CD14-positive monocyte (primary cell): Measurements from ENCODE around the gene PTPN2. TPM values are rescaled to one million over a fixed set of nuclear protein-coding genes. Genes with fewer than 3 reads are reported as not detected.

ENCODE experiments used
- DNase-seq, 3 donors: peaks; one replicate each; pipeline ENCODE4 v3.0.0-alpha.2; 2011 to 2022
- H2AFZ ChIP-seq: 2 replicates; pipeline ENCODE4 v1.6.0; 2012; ENCODE audit warnings: mild to moderate bottlenecking, low read depth, low read length, inconsistent platforms; ENCODE audit not compliant: insufficient read depth, poor library complexity, severe bottlenecking
- H3K27ac ChIP-seq, 2 donors: 1 replicate in 1 of 2; 2 replicates in 1 of 2; pipeline ENCODE4 v1.5.1; 2012 to 2013; ENCODE audit warnings: low read length in 2 of 2, control low read depth in 1 of 2, inconsistent platforms in 1 of 2, low read depth in 1 of 2, mild to moderate bottlenecking in 1 of 2
- H3K27me3 ChIP-seq, 2 donors: one replicate each; pipeline versions ENCODE4 v1.6.0 to v1.6.1; 2011 to 2013; ENCODE audit warnings: low read length in 2 of 2; ENCODE audit not compliant: control insufficient read depth in 2 of 2, insufficient read depth in 2 of 2
- H3K36me3 ChIP-seq, 2 donors: replicated peaks in 1 of 2; 1 replicate in 1 of 2; 2 replicates in 1 of 2; pipeline versions ENCODE4 v1.5.1 to v1.6.1; 2012 to 2013; ENCODE audit warnings: low read length in 2 of 2, control low read depth in 1 of 2, inconsistent platforms in 1 of 2, mild to moderate bottlenecking in 1 of 2; ENCODE audit not compliant: insufficient read depth in 2 of 2, control insufficient read depth in 1 of 2
- H3K4me1 ChIP-seq, 2 donors: 1 replicate in 1 of 2; 2 replicates in 1 of 2; pipeline versions ENCODE4 v1.5.1 to v1.6.1; 2012 to 2013; ENCODE audit warnings: low read length in 2 of 2, control low read depth in 1 of 2, inconsistent platforms in 1 of 2, mild to moderate bottlenecking in 1 of 2, moderate library complexity in 1 of 2; ENCODE audit not compliant: insufficient read depth in 2 of 2, control insufficient read depth in 1 of 2
- H3K4me2 ChIP-seq: replicated peaks from 2 replicates; pipeline ENCODE3; 2012; ENCODE audit warnings: low read length, moderate library complexity, mild to moderate bottlenecking; ENCODE audit not compliant: poor library complexity, severe bottlenecking; ENCODE audit errors: extremely low read depth
- H3K4me3 ChIP-seq, 3 experiments: fragments of 200-600 bp in 1 of 3; sonication (generic) in 1 of 3; replicated peaks in 1 of 3; 1 replicate in 2 of 3; 2 replicates in 1 of 3; pipeline ENCODE4 v1.5.1; 2011 to 2013; ENCODE audit warnings: low read length in 3 of 3, mild to moderate bottlenecking in 3 of 3, control low read depth in 2 of 3, low read depth in 2 of 3, inconsistent platforms in 1 of 3, moderate library complexity in 1 of 3
- H3K79me2 ChIP-seq: 2 replicates; pipeline ENCODE4 v1.6.0; 2012; ENCODE audit warnings: mild to moderate bottlenecking, control low read depth, inconsistent platforms, low read length, moderate library complexity; ENCODE audit not compliant: insufficient read depth
- H3K9ac ChIP-seq: 2 replicates; pipeline ENCODE4 v1.6.0; 2017; ENCODE audit warnings: low read length, mild to moderate bottlenecking; ENCODE audit not compliant: insufficient read depth, poor library complexity, severe bottlenecking
- H3K9me3 ChIP-seq, 2 donors: replicated peaks in 1 of 2; 1 replicate in 1 of 2; 2 replicates in 1 of 2; pipeline versions ENCODE4 v1.5.1 to v1.6.1; 2012 to 2013; ENCODE audit warnings: low read length in 2 of 2, control low read depth in 1 of 2; ENCODE audit not compliant: control insufficient read depth in 1 of 2, insufficient read depth in 1 of 2
- H4K20me1 ChIP-seq: 2 replicates; pipeline ENCODE4 v1.6.0; 2012; ENCODE audit warnings: mild to moderate bottlenecking, low read length, control low read depth, moderate library complexity; ENCODE audit not compliant: insufficient read depth
- H3K27ac Mint-ChIP-seq, 7 donors: one replicate each; pipeline ENCODE4 v1.8.0; 2020; ENCODE audit warnings: mild to moderate bottlenecking in 7 of 7, mixed read lengths in 7 of 7, moderate library complexity in 6 of 7, inconsistent platforms in 2 of 7
- H3K27me3 Mint-ChIP-seq, 3 donors: one replicate each; pipeline ENCODE4 v1.8.0; 2021 to 2022; ENCODE audit warnings: low read depth in 3 of 3, mild to moderate bottlenecking in 3 of 3, mixed read lengths in 3 of 3, moderate library complexity in 3 of 3, inconsistent platforms in 1 of 3
- H3K36me3 Mint-ChIP-seq, 2 donors: one replicate each; pipeline ENCODE4 v1.8.0; 2020; ENCODE audit warnings: mixed read lengths in 2 of 2, inconsistent platforms in 1 of 2, mild to moderate bottlenecking in 1 of 2
- H3K4me1 Mint-ChIP-seq: one replicate; pipeline ENCODE4 v1.8.0; 2020; ENCODE audit warnings: mild to moderate bottlenecking, mixed read lengths
- H3K4me3 Mint-ChIP-seq, 2 donors: one replicate each; pipeline ENCODE4 v1.8.0; 2020; ENCODE audit warnings: mild to moderate bottlenecking in 2 of 2, mixed read lengths in 2 of 2, moderate library complexity in 1 of 2
- H3K9me3 Mint-ChIP-seq, 7 donors: one replicate each; pipeline ENCODE4 v1.8.0; 2020 to 2022; ENCODE audit warnings: mixed read lengths in 7 of 7, mild to moderate bottlenecking in 6 of 7, moderate library complexity in 6 of 7, inconsistent platforms in 2 of 7
- CTCF ChIP-seq: fragments of 200-600 bp; IDR thresholded peaks from one replicate; pipeline ENCODE4 v1.8.0; 2022; ENCODE audit warnings: antibody characterized with exemption, mild to moderate bottlenecking
- WGBS: methylation state at CpG from one replicate; pipeline ENCODE4 v1.1.5; 2013; ENCODE audit warnings: missing lambda C conversion rate; ENCODE audit not compliant: insufficient coverage; 5-methylcytosine and 5-hydroxymethylcytosine counted together
- intact Hi-C, 2 donors: fragments of 100-400 bp; cut with micrococcal nuclease; formaldehyde crosslinking; loops; one replicate each; pipeline versions ENCODE4 v1.15.0 to v1.15.1; 2023
- polyA plus RNA-seq, 3 donors: library from polyadenylated mRNA; depleted of rRNA in 1 of 3; unstranded in 2 of 3; stranded (reverse) in 1 of 3; fragments of 300-500 nt in 2 of 3; fragments of >200 nt in 1 of 3; fragmentation: Illumina TruSeq in 2 of 3; gene quantifications; 1 replicate in 2 of 3; 2 replicates in 1 of 3; pipeline ENCODE4 v1.2.3, GENCODE V29; 2012 to 2021

The PTPN2 gene
- polyA plus RNA-seq, 3 donors = 55.6 to 108 (median 78.4) TPM

- no peak overlapping the region for H3K4me3 Mint-ChIP-seq
- no peaks in the 10 kb centered on the region for H3K4me1 Mint-ChIP-seq
- peak overlapping the region in 1 of 7 donors; percentile 15 for H3K27ac Mint-ChIP-seq
- H3K36me3 Mint-ChIP-seq = no peaks in the 10 kb centered on the region
- Histone ChIP-seq H3K79me2 (no peaks in the 10 kb centered on the region), H3K27me3 (no peaks in the 10 kb centered on the region), H3K4me2 (no peak overlapping the region), H2AFZ (no peak overlapping the region), H3K27ac (no peak overlapping the region), H4K20me1 (no peaks in the 10 kb centered on the region), H3K4me1 (no peaks in the 10 kb centered on the region), H3K36me3 (no peaks in the 10 kb centered on the region), H3K9ac (no peak overlapping the region), H3K9me3 (peaks cover 11% of the 10 kb centered on the region in 2 donors), H3K4me3 (no peak overlapping the region)
- H3K27me3 Mint-ChIP-seq = peaks cover 2 to 5% (median 4%) of the 10 kb centered on the region in 3 donors
- 0% methylated on average over 1 of the region's 6 CpGs for whole genome bisulfite sequencing
- no peak for DNase-seq
- intact Hi-C loops = no loop called here
- H3K9me3 Mint-ChIP-seq = peaks cover 0 to 12% (median 10%) of the 10 kb centered on the region in 7 donors
- no peak for TF ChIP-seq CTCF
These were observed 111.9 kb downstream of the PTPN2 start for GRCh38 chr18:12772111-12772510.

- Histone ChIP-seq H3K4me3 (no peak overlapping the region), H3K27ac (no peak overlapping the region), H3K9ac (no peak overlapping the region), H2AFZ (no peak overlapping the region), H3K9me3 (peaks cover under 1% of the 10 kb centered on the region in 2 donors), H3K79me2 (no peaks in the 10 kb centered on the region), H4K20me1 (no peaks in the 10 kb centered on the region), H3K4me2 (no peak overlapping the region), H3K36me3 (no peaks in the 10 kb centered on the region), H3K27me3 (no peaks in the 10 kb centered on the region), H3K4me1 (no peaks in the 10 kb centered on the region)
- H3K27me3 Mint-ChIP-seq = peaks cover 2 to 5% (median 2%) of the 10 kb centered on the region in 3 donors
- no peaks in the 10 kb centered on the region for H3K4me1 Mint-ChIP-seq
- H3K27ac Mint-ChIP-seq = no peak overlapping the region
- intact Hi-C loops = no loop called here
- H3K36me3 Mint-ChIP-seq = no peaks in the 10 kb centered on the region
- WGBS = 94% methylated on average over 13 of the region's 15 CpGs
- DNase-seq = no peak
- no peak overlapping the region for H3K4me3 Mint-ChIP-seq
- TF ChIP-seq CTCF = no peak
- H3K9me3 Mint-ChIP-seq = peaks cover 0 to 2% (median under 1%) of the 10 kb centered on the region in 7 donors
These were observed 113.4 kb downstream of the PTPN2 start for GRCh38 chr18:12770469-12771219.
